T-helper 22 cell (primary cell): ENCODE results near the gene SLC38A1.
"Not testable (repeated sequence)": the region's sequence is repeated elsewhere in the genome, so short reads cannot be mapped to it uniquely, and the experiment has no call there.

ENCODE experiments used
- DNase-seq: peaks from one replicate; pipeline ENCODE4 v3.0.0-alpha.2; 2020; ENCODE audit warnings: low read depth

Gene SLC38A1

DNA sequence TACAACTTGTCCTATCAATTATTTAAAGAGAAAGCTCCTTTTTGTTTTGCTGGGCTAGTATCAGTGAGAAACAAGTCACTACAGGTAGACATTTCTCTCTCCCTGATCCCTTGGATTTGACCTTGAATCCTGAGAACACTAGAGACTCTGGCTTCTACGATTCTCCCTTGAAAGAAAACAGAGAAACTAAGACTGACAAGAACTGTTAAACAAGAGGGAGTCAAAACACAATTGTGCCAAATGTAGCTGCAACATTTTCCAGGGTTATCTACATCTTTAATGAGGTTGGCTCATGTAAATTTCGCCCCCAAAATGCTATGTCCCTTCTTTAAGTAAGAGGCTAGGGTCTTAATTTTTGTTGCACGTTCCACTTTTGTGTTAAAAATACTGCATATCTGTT, 62.4 kb downstream of the SLC38A1 start:
- DNase-seq: no peak

DNA sequence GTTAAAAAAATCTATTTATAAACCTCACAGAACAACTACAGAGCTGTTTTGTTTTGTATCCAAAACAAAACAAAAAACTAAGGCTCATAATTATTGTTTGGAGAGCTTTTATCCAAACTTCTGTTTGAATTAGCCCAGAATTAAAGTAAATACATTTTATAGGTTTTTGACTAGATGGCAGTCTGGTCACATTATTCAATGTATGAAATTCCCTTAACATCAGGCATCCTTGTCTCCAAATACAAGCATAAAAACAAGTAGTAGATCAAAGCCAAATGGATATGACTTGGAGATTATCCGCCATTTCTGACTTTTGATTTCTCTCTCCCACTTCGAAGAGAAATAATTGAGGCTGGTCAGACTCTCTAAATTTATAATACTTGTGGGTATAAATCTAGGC, 63.5 kb downstream of the SLC38A1 start:
- no peak for DNase-seq

DNA sequence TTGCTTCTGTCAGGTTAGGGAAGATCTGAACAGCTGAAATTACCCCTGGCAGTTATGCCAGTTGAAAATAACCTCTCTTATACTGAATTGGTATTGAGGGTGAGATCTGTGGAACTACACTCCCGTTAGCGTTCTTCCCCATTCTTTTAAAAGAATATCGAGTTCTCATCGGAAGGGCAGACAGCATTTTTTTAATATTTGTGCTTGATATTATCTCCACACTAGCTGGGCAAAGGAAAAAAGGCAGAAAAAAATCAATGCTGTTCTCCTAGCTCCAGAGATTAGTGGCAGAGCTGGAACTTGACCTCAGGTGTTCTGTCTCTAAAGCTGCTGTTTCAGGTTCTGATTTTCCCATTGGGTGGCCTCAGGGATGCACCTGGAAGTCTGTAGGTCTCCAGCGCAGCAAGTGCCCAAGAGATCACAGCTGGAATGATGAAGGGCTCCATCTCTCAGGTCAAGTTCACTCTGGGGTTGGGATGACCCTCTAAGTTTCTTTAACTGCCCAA, 67.5 kb downstream of the SLC38A1 start:
- no peak for DNase-seq

DNA sequence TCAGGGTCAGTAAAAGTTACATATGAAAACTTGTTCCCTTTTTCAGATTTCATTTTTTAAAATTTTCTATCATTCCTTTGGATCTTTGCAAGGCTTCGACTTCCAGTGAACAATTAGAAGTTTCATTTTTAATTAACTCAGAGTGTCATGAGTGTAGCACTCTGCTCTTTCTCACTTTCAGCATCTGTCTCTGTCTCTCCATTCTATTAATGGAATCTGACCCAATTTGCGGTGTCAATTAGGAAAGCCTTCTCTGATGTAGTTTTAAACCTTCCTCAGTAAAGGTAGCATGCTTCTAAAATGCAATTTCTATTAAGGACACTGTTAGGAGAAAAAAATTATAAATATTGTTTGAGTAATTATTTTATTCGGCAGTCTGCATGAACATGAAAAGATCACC, 68.3 kb downstream of the SLC38A1 start:
- no peak for DNase-seq

DNA sequence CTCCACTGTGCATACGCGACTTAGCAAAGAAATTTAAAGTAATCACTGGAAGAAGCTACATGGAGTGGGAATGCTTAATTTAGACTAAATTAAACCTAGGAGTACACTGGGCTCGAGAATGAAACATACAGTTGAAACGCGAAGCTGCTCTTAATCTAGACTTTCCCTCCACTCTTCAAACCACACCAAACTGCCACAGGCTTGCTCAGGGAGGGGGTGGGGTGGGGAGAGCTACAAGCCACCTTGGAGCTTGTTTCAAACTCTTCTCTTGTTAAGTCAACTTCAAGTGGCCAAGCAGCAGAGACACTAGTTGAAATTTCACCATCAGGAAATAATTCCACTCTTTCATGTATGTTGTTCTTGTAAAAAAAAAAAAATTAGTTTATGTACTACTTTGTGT, 69.9 kb downstream of the SLC38A1 start:
- DNase-seq: no peak

DNA sequence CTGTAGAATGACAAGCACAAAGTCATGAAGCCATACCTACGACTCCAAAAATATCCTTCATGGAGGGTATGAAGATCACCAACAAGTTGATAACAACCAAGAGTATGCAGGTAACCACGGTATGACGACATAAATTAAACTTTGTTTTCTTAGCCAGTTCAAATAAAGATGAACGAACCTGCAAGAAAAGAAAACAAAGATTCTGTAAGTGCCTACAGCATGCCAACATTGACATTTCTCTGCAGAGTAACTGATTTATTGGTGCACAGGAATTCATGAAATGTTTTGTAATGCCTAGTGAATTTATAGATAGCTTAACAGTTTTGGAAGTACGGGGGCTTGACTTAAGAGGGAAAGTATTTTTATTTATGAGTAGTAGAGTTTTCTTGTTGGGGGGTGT, 71.0 kb downstream of the SLC38A1 start:
- no peak for DNase-seq

DNA sequence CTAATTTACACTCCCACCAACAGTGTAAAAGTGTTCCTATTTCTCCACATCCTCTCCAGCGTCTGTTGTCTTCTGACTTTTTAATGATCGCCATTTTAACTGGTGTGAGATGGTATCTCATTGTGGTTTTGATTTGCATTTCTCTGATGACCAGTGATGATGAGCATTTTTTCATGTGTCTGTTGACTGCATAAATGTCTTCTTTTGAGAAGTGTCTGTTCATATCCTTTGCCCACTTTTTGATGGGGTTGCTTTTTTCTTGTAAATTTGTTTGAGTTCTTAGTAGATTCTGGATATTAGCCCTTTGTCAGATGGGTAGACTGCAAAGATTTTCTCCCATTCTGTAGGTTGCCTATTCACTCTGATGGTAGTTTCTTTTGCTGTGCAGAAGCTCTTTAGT, 78.3 kb downstream of the SLC38A1 start:
- DNase-seq: not testable (repeated sequence)

DNA sequence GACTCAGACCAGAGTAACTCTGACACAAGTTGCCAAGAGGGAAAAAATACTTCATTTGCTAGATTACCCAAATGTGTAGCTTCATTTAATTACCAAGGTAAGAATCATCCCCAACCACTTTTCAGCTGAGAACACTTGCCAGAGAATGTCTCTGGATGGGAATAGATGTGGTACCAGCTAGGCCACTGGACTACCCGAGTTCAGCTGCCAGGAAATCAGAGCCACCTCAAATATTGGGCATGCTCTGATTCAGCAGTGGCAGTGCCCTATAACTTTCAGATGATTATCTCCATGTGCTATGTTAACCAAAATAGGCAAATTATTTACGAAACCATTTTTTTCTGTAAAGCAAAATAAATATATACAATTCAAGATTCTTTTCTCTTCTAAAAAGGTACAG, 80.7 kb downstream of the SLC38A1 start:
- DNase-seq: no peak

DNA sequence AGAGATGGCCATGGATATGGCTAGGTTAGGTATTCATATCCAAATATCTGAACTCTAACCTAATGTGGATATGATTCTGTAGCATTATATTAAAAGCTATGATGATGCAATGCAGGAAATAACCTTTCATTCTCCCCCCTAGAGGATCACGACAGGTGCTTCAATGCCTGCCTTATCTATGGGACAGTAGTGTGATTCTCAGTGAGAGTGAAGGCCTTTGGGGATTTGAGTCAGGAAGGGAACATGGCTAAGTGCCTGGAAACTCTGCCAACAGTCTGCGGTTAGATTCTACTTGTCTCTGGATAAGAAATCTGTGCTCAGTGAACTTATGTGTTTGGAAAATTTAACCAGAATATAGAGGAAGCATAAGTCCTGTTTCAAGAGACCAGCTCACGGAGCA, 81.8 kb downstream of the SLC38A1 start:
- no peak for DNase-seq

DNA sequence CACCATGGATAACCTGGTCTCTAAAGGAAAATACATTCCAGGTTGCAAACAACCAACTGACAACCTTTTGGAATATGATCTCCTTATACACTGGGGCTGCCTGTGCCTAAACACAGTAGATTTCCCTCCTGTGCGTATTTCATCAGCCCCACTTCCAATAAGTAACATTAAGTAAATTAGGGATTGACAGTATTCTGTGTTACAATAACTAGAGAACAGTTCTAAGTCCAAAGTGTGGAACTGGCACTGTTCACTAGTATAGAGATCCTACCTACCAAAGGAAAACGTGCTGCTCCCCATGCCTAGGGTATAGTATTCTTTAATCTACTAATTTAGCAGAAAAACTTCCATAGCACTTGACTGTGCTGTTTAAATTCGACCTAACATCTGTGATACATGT, 82.8 kb downstream of the SLC38A1 start:
- no peak for DNase-seq

DNA sequence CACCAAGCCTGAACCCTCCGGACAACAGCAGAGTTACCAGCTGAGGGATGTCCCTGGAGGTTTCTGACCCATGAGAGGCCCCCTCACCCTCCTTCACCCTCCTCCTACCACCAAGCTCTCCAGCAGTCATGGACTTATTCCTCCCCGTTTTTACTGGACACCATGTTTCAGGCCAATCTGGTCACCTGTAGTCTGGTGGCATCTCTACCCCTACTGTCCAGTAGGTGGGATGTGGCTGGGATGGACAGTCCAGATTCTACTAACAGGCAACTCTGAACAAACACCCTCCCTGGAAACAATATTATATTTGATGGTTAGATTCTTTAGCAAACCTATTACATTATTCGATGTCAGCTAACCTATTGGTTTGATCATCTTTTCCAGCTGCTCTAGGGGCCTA, 83.2 kb downstream of the SLC38A1 start:
- DNase-seq: no peak

DNA sequence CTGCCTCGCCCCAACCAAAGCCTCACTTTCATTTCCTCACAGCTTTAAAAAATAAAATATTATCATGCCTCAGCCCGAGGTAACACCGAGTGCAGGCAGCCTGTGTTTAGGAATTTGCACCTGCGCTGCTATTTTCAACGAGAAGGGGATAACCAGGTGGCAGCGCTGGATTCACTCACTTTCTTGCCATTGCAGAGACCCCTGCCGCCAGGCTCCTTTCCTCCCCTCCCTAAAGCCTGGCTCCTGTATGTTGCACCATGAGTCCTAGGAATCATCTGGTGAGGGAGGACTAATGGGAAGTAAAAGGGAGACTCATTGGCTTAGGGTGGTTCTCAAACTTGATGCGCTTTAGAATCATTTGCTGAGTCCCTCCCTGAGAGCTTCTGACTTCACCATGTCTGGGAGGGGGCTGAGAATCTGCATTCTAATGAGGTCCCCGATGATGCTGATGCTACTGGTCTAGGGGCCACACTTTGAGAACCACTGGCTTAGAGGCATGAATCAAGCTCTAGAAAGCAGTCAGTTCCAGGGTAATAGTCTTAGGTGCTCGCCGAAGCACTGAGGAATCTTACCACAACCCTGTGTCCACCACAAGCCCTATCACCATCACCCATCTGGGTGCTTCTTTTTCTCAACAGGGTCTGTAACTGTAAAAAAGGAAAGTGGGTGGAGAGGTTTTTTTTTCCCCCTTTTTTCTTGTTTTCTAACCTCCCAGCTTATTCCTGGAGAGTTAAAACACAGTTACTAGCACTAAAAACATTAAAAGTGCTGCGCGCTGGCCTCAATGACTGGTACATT, 83.8 kb downstream of the SLC38A1 start:
- no peak for DNase-seq

DNA sequence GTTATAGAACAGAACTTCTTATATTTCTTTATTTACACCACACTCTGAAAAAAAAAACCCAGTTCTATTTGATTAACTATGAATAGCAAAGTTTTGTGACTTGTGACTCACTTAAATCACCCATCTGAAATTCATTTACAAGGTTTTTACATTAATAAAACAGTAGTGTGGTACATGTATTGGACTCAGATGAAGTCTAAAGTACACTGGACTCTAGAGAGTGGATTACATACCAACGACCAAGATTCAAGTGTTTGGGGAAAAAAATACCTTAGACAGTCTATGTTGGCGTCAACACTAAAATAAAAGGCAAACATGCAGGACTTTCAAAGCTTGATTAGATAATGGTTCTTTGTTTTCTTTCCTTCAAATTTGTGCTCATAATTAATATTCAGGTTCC, 85.7 kb downstream of the SLC38A1 start:
- DNase-seq: no peak

DNA sequence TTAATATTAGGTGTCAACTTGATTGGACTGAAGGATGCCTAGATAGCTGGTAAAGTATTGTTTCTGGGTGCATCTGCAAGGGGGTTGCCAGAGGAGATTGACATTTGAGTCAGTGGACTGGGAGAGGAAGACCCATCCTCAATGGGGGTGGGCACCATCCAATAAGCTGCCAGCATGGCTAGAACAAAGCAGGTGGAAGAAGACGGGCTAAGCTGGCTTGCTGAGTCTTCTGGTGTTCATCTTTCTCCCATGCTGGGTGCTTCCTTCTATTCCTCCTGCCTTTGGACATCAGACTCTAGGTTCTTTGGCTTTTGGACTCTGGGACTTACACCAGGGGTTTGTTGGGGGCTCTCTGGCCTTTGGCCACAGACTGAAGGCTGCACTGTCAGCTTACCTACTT, 87.4 kb downstream of the SLC38A1 start:
- no peak for DNase-seq

DNA sequence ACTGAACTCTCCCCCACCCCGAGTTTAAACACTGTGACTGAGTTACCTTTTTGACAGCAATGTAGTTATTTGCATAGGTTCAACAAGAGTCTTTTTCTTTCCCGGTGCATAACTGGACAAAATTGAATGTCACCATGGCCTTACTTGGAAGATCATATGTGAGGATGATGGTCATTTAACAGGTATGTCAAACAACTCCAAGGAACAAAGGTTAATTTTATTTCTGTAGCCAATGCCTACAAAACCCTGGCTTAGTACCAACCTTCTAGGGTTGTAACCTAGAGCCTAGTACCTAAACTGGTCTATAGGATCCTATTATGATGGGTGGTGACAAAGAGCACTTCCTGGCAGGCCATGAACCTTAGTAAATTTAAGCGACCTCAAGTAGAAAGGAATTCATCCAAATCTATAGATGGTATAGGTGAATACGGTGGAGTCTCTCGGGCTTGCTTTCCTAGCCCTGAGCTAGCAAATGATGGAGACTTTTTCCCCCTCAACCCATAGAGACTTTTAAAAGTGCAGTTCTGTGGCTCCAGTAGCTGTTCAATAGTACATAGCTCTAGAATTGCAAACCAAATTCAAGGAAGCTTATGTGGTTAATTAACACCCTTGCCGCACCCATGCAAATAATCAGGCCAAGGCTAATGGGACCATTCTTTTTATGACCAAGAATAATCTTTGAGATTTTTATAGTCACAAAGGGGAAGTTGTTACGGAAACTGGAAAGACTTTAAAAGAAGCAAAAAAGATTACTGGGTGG, 89.0 kb downstream of the SLC38A1 start:
- DNase-seq: no peak

DNA sequence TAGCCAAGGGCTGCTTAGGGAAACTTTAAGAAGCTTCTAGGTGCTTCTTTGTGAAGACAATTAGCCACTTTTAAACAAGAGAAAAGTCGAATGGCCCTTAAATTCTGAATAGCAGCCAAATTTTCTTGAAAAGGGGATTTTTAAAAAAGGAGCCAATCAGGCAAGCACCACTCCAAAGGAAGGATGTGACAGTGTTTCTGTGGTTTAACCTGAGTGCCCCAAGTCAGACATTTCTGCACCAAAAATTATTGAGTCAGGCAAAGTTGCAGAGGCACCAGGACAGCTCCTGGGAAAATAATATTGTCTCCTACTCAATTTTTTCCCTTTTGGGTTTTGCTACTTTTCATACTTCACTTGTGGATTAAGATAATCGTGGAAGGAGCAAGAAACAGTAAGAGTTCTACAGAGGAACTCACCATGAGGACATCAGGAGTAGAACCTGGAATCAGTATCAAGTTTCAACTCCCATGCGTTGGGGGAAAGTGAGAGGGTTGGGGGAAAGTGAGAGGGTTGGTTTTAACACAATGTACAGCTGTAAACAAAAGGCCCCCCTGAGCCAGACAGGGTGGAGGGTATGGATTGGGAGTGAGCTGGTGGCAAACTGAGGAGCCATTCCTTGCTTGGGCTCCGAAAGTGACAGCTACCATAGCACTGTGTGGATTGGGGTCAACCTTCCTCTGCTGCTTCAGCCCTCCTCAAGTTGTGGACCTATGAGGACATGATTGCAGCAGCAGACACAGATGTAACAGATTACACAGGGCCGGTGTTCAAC, 90.8 kb downstream of the SLC38A1 start:
- DNase-seq: peak; percentile 2

DNA sequence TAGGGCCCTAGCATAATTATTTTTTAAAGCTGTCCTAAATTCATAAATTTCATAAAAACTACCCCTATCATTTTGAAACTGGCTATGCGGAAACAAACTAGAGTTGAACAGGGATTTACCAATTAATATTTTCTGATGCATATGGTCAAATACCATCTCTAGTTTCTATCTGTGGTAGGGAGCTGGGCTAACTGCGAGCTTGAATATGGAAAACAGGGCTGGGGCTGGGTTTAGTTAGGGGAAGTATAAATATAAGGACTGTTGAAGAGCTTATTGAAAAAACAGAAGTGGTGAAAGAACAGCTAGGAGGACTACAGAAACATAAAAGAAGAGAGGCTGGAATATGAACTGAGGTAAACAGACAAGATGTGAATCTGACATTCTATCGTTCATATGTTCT, 91.8 kb downstream of the SLC38A1 start:
- DNase-seq: no peak

DNA sequence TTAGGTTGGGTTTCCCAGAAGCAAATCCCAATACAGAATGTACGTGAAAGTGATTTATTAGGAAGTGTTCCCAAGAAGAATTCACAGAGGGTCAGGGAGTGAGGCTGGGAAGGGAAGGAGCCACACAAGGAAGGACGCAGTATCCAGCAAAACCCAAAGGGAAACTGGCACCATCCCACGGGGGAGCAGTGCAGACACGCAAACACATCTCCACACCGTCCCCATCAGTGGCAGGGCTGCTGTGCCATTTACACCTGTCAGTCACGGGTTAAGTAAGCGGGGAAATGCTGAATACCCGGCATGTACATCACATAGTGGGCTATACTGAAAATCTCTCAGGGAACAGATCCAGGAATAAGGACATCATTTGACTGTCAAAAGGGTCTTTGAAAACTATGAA, 93.9 kb downstream of the SLC38A1 start:
- DNase-seq: no peak

DNA sequence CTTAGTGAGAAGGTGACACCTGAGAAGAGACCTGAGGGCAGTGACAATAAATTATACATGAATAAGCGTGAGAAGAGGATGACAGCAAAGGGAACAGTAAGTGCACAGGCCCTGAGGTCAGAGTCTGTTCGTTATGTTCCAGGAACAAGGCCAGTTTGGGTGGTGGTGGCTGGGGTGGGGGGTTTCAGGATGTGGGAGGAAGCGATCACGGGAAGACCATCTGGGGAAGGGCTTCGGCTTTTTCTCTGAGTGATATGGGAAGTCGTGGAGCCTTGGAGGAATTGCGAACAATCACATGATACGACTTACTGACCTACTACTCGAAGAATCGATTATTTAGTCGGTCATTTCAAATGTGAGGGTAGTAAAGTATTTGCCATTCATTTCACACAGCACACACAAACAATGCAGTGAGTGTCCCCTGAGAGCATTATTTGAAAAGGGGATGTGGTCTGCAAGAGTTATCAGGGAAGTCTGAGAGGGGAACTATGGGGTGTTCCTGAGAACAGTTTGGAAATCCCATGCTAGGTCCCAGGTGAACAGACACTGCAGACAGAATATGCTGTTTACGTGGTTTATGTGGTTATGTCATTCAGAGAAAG, 94.7 kb downstream of the SLC38A1 start:
- DNase-seq: no peak

DNA sequence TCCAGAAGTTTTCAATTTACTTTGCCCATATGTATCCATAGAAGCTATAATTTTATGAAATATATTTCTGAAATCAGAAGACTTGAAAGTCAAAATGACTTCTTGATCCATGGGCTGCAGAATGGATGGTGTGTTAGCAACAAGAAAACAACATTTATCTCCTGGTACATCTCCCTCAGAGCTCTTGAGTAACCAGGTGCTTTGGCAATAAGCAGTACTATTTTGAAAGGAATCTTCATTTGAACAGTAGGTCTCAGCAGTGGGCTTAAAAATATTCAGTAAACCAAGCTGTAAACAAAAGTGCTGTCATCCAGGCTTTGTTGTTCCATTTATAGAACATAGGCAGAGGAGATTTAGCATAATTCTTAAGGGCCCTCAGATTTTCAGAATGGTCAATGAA, 100.4 kb downstream of the SLC38A1 start:
- DNase-seq: no peak

DNA sequence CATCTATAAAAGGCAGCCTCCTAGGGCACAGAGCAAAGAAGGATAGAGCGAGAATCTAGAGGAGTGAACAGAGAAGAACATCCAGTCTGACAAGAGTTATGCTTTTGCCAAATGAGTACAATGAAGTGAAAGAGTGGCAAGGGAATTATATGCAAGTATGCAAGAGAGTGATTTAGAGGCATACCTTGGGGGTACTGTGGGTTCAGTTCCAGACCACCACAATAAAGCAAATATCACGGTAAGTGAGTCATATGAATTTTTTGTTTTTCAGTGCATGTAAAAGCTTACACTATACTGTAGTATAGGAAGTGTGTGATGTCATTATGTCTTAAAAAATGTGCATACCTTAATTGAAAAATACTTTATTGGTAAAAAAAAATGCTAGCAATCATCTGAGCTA, 101.4 kb downstream of the SLC38A1 start:
- no peak for DNase-seq

DNA sequence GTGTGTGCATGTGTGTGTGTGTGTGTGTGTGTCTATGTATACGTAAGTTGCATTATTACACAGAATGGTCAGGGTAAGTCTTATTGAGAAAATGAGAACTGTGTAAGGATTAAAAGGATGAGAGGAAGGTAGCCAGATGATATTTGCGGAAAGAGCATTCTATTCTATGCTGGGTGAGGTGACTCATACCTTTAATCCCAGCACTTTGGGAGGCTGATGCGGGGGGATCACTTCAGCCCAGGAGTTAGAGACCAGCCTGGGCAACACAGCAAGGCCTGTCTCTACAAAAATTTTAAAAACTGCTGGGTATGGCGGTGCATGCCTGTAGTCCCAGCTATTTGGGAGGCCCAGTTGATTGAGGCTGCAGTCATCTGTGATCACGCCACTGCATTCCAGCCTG, 103.7 kb downstream of the SLC38A1 start:
- DNase-seq: no peak
